Choroid plexus epithelial cell (primary cell): ENCODE data around the gene FCN1.

ENCODE experiments used
- DNase-seq: peaks from one replicate; pipeline ENCODE4 v3.0.0-alpha.2; 2010; ENCODE audit warnings: low read depth
- H3K4me3 ChIP-seq: 2 replicates; pipeline ENCODE4 v1.5.1; 2011; ENCODE audit warnings: low read depth, mild to moderate bottlenecking, control low read depth, low read length, moderate library complexity
- CTCF ChIP-seq: conservative IDR thresholded peaks from 2 replicates; pipeline ENCODE4 v1.5.1; 2011; ENCODE audit warnings: low read depth, mild to moderate bottlenecking, control low read depth, inconsistent platforms, low read length, moderate library complexity

Gene FCN1

GRCh38 chr9:134888603-134889190 lies 29.0 kb downstream of the FCN1 start:
- TF ChIP-seq CTCF = no peak
- no peak for DNase-seq
- H3K4me3 ChIP-seq = no peak overlapping the region

- no peak overlapping the region for H3K4me3 ChIP-seq
- no peak for DNase-seq
- no peak for TF ChIP-seq CTCF
Measured at GRCh38 chr9:134887686-134888602, 29.8 kb downstream of the FCN1 start.

- no peak for DNase-seq
- no peak overlapping the region for H3K4me3 ChIP-seq
- TF ChIP-seq CTCF = no peak
Measured at GRCh38 chr9:134887219-134887618, 30.5 kb downstream of the FCN1 start.

GRCh38 chr9:134886413-134886913 lies 31.2 kb downstream of the FCN1 start:
- no peak for TF ChIP-seq CTCF
- no peak for DNase-seq
- no peak overlapping the region for H3K4me3 ChIP-seq

- no peak for DNase-seq
- TF ChIP-seq CTCF = no peak
- H3K4me3 ChIP-seq = no peak overlapping the region
Measured at GRCh38 chr9:134885679-134886412, 31.9 kb downstream of the FCN1 start.

GRCh38 chr9:134885001-134885678 lies 32.6 kb downstream of the FCN1 start:
- no peak overlapping the region for H3K4me3 ChIP-seq
- no peak for TF ChIP-seq CTCF
- no peak for DNase-seq
